Sigmoid colon (tissue), 7 donors: ENCODE measurements around the gene HEXB. TPM values are rescaled to one million over a fixed set of nuclear protein-coding genes. Genes with fewer than 3 reads are reported as not detected.

ENCODE experiments used
- DNase-seq: peaks from one replicate; pipeline ENCODE4 v3.0.0-alpha.2; 2019
- H3K27ac ChIP-seq, 4 donors: fragments of 200-600 bp; sonication (generic); one replicate each; pipeline ENCODE4 v1.5.1; 2016 to 2019; ENCODE audit warnings: mild to moderate bottlenecking in 1 of 4
- H3K27me3 ChIP-seq, 3 donors: fragments of 200-600 bp; sonication (generic); one replicate each; pipeline ENCODE4 v1.5.1; 2019; ENCODE audit warnings: mild to moderate bottlenecking in 1 of 3
- H3K36me3 ChIP-seq, 4 donors: fragments of 200-600 bp; sonication (generic); one replicate each; pipeline ENCODE4 v1.5.1; 2016 to 2019
- H3K4me1 ChIP-seq, 4 donors: fragments of 200-600 bp; sonication (generic); one replicate each; pipeline ENCODE4 v1.5.1; 2017 to 2019
- H3K4me3 ChIP-seq, 4 donors: fragments of 200-600 bp; sonication (generic); one replicate each; pipeline ENCODE4 v1.5.1; 2017 to 2019; ENCODE audit warnings: mild to moderate bottlenecking in 2 of 4, moderate library complexity in 1 of 4
- H3K9me3 ChIP-seq, 4 donors: fragments of 200-600 bp in 3 of 4; sonication (generic) in 3 of 4; one replicate each; pipeline versions ENCODE4 v1.5.1 to v1.6.1; 2013 to 2019
- CTCF ChIP-seq, 4 experiments: fragments of 450-650 bp in 3 of 4; fragments of 200-600 bp in 1 of 4; IDR thresholded peaks; one replicate each; pipeline ENCODE4 v1.5.1; 2016 to 2019; ENCODE audit warnings: antibody characterized with exemption in 4 of 4, mild to moderate bottlenecking in 3 of 4, moderate library complexity in 2 of 4
- EP300 ChIP-seq, 4 donors: sonication (generic); formaldehyde crosslinking; IDR thresholded peaks; one replicate each; pipeline ENCODE4 v1.6.1; 2017; ENCODE audit warnings: antibody characterized with exemption in 4 of 4
- POLR2A ChIP-seq, 2 donors: fragments of 450-650 bp; IDR thresholded peaks; one replicate each; pipeline ENCODE4 v1.6.1; 2016; ENCODE audit warnings: antibody characterized with exemption in 2 of 2, mild to moderate bottlenecking in 2 of 2, moderate library complexity in 2 of 2
- POLR2AphosphoS5 ChIP-seq, 4 donors: sonication (generic); formaldehyde crosslinking; IDR thresholded peaks; one replicate each; pipeline ENCODE4 v1.6.1; 2017; ENCODE audit warnings: antibody characterized with exemption in 4 of 4
- WGBS, 2 donors: extraction: QIAGEN DNeasy Blood & Tissue Kit; methylation state at CpG; one replicate each; pipeline ENCODE4 v1.1.7; 2013; 5-methylcytosine and 5-hydroxymethylcytosine counted together
- intact Hi-C: fragments of 100-400 bp; cut with DNase I; formaldehyde crosslinking; loops from one replicate; pipeline ENCODE4 v1.15.1; 2023
- polyA plus RNA-seq, 3 donors: library from polyadenylated mRNA; stranded (reverse); fragments of 200-250 nt; gene quantifications; one replicate each; pipeline ENCODE4 v1.2.3, GENCODE V29; 2013
- total RNA-seq, 4 donors: library from RNA; depleted of rRNA; stranded (reverse); fragments of >200 nt; gene quantifications; one replicate each; pipeline ENCODE4 v1.1.0, GENCODE V29; 2016
- donor health status: healthy with polysubstance abuse.
- donor health status: Bipolar disorder and iron deficiency.
- donor health status: healthy.

Gene HEXB
- total and polyA plus RNA-seq, 7 donors, result 51.7 to 132 (median 95.7) TPM

GRCh38 chr5:74655206-74655605 is 29.8 kb upstream of the HEXB start:
- no peaks in the 10 kb centered on the region for H3K4me1 ChIP-seq
- intact Hi-C loops, result no loop called here
- WGBS, 2 donors, result 80 to 90% methylated on average over 6 of the region's 6 CpGs
- H3K27me3 ChIP-seq, result no peaks in the 10 kb centered on the region
- H3K4me3 ChIP-seq, result no peak overlapping the region
- no peaks in the 10 kb centered on the region for H3K9me3 ChIP-seq
- H3K36me3 ChIP-seq, result no peaks in the 10 kb centered on the region
- no peak for DNase-seq
- H3K27ac ChIP-seq, result no peak overlapping the region
- TF ChIP-seq CTCF (IDR thresholded peaks at IDR 0.05) (no peak), EP300 (IDR thresholded peaks at IDR 0.05) (no peak), POLR2AphosphoS5 (IDR thresholded peaks at IDR 0.05) (no peak), POLR2A (IDR thresholded peaks at IDR 0.05) (no peak)

GRCh38 chr5:74655716-74656115 is 29.3 kb upstream of the HEXB start:
- DNase-seq, result no peak
- Histone ChIP-seq H3K4me1 (no peaks in the 10 kb centered on the region), H3K4me3 (no peak overlapping the region), H3K27me3 (no peaks in the 10 kb centered on the region), H3K9me3 (no peaks in the 10 kb centered on the region), H3K36me3 (no peaks in the 10 kb centered on the region), H3K27ac (no peak overlapping the region)
- intact Hi-C loops, result no loop called here
- TF ChIP-seq EP300 (IDR thresholded peaks at IDR 0.05) (no peak), POLR2AphosphoS5 (IDR thresholded peaks at IDR 0.05) (no peak), CTCF (IDR thresholded peaks at IDR 0.05) (no peak), POLR2A (IDR thresholded peaks at IDR 0.05) (no peak)

- H3K27me3 ChIP-seq, result no peaks in the 10 kb centered on the region
- no peak overlapping the region for H3K27ac ChIP-seq
- TF ChIP-seq EP300 (IDR thresholded peaks at IDR 0.05) (no peak), CTCF (IDR thresholded peaks at IDR 0.05) (no peak), POLR2A (IDR thresholded peaks at IDR 0.05) (no peak), POLR2AphosphoS5 (IDR thresholded peaks at IDR 0.05) (no peak)
- no peak for DNase-seq
- no peaks in the 10 kb centered on the region for H3K4me1 ChIP-seq
- intact Hi-C loops, result no loop called here
- H3K36me3 ChIP-seq, result no peaks in the 10 kb centered on the region
- H3K4me3 ChIP-seq, result no peak overlapping the region
- H3K9me3 ChIP-seq, result no peaks in the 10 kb centered on the region
- WGBS, 2 donors, result 80 to 82% methylated on average over 2 of the region's 2 CpGs
Observed at GRCh38 chr5:74657165-74657564, 27.9 kb upstream of the HEXB start.

- TF ChIP-seq POLR2AphosphoS5 (IDR thresholded peaks at IDR 0.05) (no peak), EP300 (IDR thresholded peaks at IDR 0.05) (no peak), POLR2A (IDR thresholded peaks at IDR 0.05) (no peak), CTCF (IDR thresholded peaks at IDR 0.05) (no peak)
- Histone ChIP-seq H3K36me3 (no peaks in the 10 kb centered on the region), H3K27me3 (no peaks in the 10 kb centered on the region), H3K4me1 (no peaks in the 10 kb centered on the region), H3K27ac (no peak overlapping the region), H3K9me3 (no peaks in the 10 kb centered on the region), H3K4me3 (no peak overlapping the region)
- no peak for DNase-seq
- intact Hi-C loops, result no loop called here
- 80 to 94% methylated on average over 3 of the region's 3 CpGs for WGBS, 2 donors
Observed at GRCh38 chr5:74659172-74659571, 25.9 kb upstream of the HEXB start.

- H3K27ac ChIP-seq, result no peak overlapping the region
- no peak for DNase-seq
- no peaks in the 10 kb centered on the region for H3K36me3 ChIP-seq
- H3K4me3 ChIP-seq, result no peak overlapping the region
- no peaks in the 10 kb centered on the region for H3K4me1 ChIP-seq
- 75 to 87% methylated on average over 1 of the region's 1 CpG for WGBS, 2 donors
- no peaks in the 10 kb centered on the region for H3K9me3 ChIP-seq
- intact Hi-C loops, result no loop called here
- H3K27me3 ChIP-seq, result no peaks in the 10 kb centered on the region
- no peak for TF ChIP-seq POLR2A (IDR thresholded peaks at IDR 0.05)
- no peak for TF ChIP-seq POLR2AphosphoS5 (IDR thresholded peaks at IDR 0.05)
- no peak for TF ChIP-seq CTCF (IDR thresholded peaks at IDR 0.05)
- no peak for TF ChIP-seq EP300 (IDR thresholded peaks at IDR 0.05)
Observed at GRCh38 chr5:74660140-74660539, 24.9 kb upstream of the HEXB start.
